Omental fat pad (tissue), 4 donors: ENCODE measurements around the gene MRPS12. TPM values are rescaled to one million over a fixed set of nuclear protein-coding genes. Genes with fewer than 3 reads are reported as not detected.
"Not testable (repeated sequence)": the region's sequence is repeated elsewhere in the genome, so short reads cannot be mapped to it uniquely, and the experiment has no call there.

Source experiments
- ATAC-seq: fragments of 150-250 bp; one replicate; pipeline ENCODE4 v1.9.1; 2016; ENCODE audit warnings: mild to moderate bottlenecking, moderate library complexity; ENCODE audit not compliant: low FRiP score
- DNase-seq: peaks from one replicate; pipeline ENCODE4 v3.0.0-alpha.2; 2019; ENCODE audit warnings: low spot score
- total RNA-seq, 4 donors: library from RNA; depleted of rRNA; stranded (reverse); fragments of >200 nt; gene quantifications; one replicate each; pipeline ENCODE4 v1.1.0, GENCODE V29; 2016
- TF ChIP-seq, protein P1 (sequence below), 3 donors: fragments of 450-650 bp; IDR thresholded peaks; one replicate each; pipeline ENCODE4 v1.5.1; 2016 to 2017; ENCODE audit warnings: antibody characterized with exemption in 3 of 3, mild to moderate bottlenecking in 3 of 3, moderate library complexity in 2 of 3

MRPS12 gene
- total RNA-seq, result 10 to 100 TPM; 27.3 to 46.0 (median 37.7) TPM

DNA sequence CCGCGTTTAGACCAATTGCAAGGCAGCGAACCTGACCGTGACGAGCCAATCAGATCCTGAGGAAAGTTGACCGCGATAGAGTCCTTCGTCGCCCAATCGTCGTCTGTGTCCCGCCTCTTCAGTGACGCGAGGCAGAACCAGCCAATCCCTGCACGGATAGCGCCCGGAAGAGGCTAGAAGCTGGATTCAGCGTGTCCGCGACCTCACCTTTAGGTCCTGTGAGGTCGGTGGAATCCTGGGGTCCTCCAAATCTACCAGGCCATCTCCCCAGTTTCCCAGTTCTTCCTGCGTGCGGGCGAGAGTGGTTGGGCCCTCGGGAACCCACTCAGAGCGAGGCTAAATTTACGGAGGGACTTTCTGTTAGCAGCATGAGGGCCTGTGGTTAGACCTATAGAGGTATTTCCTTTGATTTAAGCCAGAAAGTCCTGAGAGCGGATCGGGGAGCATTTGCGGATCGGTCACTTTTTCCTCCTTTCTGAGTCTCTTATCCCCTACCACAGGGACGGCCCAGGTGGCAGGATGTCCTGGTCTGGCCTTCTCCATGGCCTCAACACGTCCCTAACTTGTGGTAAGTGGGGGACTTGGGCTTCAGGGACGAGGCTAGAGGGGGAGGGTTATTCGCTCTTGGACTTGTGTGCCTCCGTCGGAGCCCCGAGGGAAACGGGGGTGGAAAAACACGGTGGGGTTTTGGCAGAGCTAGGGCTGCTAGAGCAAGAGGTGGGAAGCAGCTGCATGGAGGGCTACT lies at the start of gene MRPS12:
TSS of gene MRPS12 (plus strand) at position 169 of the 745 bp plus-strand sequence. CDS start at position 520, 351 bp downstream.
- ATAC-seq (peak; percentile 98), DNase-seq (peak; percentile 92)
- TF ChIP-seq, protein P1, sequence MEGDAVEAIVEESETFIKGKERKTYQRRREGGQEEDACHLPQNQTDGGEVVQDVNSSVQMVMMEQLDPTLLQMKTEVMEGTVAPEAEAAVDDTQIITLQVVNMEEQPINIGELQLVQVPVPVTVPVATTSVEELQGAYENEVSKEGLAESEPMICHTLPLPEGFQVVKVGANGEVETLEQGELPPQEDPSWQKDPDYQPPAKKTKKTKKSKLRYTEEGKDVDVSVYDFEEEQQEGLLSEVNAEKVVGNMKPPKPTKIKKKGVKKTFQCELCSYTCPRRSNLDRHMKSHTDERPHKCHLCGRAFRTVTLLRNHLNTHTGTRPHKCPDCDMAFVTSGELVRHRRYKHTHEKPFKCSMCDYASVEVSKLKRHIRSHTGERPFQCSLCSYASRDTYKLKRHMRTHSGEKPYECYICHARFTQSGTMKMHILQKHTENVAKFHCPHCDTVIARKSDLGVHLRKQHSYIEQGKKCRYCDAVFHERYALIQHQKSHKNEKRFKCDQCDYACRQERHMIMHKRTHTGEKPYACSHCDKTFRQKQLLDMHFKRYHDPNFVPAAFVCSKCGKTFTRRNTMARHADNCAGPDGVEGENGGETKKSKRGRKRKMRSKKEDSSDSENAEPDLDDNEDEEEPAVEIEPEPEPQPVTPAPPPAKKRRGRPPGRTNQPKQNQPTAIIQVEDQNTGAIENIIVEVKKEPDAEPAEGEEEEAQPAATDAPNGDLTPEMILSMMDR (IDR thresholded peaks at IDR 0.05), result no peak

DNA sequence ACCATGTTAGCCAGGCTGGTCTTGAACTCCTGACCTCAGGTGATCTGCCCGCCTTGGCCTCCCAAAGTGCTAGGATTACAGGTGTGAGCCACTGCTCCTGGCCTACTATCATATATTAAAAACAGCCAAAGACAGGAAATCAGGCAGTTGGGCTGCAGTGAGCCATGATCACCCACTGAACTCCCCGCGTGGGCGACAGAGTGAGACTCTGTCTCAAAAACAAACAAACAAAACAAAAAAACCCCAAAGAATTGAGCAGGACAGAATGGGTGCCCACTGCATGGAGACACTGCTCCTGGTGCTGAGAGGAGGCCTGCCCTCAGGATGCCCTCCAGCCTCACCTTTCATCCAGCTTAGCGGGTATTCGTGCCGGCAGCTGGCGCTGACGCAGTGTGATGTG lies 47.5 kb upstream of the MRPS12 start:
- no peak for ATAC-seq
- TF ChIP-seq, protein P1 (IDR thresholded peaks at IDR 0.05), result no peak
- DNase-seq, result no peak

DNA sequence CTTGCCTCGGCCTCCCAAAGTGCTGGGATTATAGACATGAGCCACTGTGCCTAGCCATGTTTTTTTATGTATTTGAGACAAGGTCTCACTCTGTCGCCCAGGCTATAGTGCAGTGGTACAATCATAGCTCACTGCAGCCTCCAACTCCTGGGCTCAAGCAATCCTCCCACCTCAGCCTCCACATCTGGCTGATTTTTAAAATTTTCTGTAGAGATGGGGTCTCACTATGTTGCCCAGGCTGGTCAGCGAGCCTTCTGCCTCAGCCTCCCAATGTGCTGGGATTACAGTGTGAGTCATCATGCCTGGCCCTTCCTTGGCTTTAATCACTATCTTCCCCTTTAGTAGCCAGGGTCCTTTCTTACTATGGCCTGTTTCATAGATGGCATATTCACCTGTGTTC lies 46.1 kb upstream of the MRPS12 start:
- DNase-seq, ATAC-seq: not testable (repeated sequence)

DNA sequence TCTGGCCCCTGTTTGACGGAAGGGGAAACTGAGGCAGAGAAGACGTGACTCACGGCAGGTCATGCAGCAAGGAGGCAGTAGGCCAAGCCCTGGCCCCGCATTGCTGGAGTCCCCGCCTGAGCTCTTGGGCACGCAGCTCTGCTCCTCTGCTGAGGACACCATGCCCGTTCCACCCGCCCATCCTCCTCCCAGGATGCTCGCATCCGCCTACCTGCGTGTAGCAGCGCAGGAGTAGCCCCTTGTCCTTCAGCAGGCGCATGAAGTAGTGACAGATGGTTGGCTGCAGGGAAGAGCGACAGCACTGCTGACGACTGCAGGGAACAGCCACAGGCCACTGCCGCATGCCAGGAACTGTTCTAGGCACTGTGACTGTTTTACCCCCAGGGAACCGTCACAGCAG lies 41.9 kb upstream of the MRPS12 start:
- peak; percentile 25 for ATAC-seq
- TF ChIP-seq, protein P1 (IDR thresholded peaks at IDR 0.05), result no peak
- no peak for DNase-seq

DNA sequence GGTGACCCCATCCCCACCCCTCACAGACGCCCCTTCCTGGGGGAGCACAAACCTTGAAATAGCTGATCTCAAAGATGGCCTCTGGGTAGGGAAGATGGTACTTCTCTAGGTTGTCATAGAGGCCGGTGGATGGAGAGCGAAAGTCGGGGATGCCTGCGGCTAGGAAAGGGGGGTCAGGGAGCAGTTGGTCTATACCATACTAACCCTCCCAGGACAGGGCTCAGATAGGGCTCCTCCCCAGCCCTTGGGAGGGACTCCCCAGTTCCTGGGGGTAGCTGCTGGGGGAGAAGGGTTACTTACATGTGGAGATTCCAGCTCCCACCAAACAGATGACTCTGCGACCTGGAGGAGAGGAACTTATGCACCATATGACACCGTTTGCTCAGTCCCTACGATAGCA lies 40.9 kb upstream of the MRPS12 start:
- no peak for DNase-seq

DNA sequence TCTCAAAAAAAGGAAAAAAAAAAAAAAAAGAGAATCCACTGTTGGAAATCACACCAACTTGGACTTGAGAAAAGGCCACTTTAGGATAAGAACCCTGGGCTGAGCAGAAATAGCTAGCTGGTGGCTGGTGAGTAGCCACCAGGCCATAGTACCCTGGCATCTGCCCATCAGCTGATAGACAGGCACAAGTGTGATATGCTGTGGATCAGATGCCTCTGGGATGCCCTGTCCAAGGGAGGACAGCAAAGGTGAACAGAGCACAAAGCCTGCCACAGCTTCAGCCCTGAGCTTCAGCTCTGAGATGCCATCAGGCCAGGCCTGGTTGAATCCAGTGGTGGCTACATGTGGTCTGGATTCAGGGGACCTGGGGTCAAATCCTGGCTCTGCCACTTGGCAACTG lies 40.1 kb upstream of the MRPS12 start:
- DNase-seq, result no peak
- no peak for ATAC-seq
- TF ChIP-seq, protein P1 (IDR thresholded peaks at IDR 0.05), result no peak

More for the DNA sequence above, 40.9 kb upstream of the MRPS12 start:
- TF ChIP-seq, protein P1 (IDR thresholded peaks at IDR 0.05), result no peak
- no peak for ATAC-seq

DNA sequence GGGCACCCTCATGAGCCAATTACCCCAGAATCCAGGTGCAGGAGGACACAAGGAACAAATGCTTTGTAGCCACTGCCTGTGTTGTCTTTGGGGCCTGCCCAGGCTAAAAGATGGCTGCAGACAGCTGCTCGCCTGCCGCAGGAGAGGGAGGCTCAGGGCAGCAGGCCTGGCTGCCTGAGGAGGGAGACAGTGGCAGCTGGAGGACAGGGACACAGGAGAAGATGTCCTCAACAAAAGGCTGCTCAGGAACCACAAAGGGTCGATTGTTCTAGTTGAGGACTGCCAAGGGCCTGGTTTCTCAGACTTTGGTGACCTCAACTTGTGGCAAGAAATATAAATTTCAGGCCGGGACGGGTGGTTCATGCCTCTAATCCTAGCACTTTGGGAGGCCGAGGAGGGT lies 39.0 kb upstream of the MRPS12 start:
- TF ChIP-seq, protein P1 (IDR thresholded peaks at IDR 0.05), result no peak
- DNase-seq (no peak), ATAC-seq (no peak)
